HTERT RPE-1 (cell line): ENCODE results near the gene DDX46.
"Not testable (repeated sequence)": the region's sequence is repeated elsewhere in the genome, so short reads cannot be mapped to it uniquely, and the experiment has no call there.

ENCODE experiments used
- in situ Hi-C: fragments of 300-500 bp; cut with MboI; formaldehyde crosslinking; loops from 4 replicates; pipeline ENCODE4 v1.14.3; 2020; ENCODE audit warnings: low sequenced_read_pairs

DDX46 gene

DNA sequence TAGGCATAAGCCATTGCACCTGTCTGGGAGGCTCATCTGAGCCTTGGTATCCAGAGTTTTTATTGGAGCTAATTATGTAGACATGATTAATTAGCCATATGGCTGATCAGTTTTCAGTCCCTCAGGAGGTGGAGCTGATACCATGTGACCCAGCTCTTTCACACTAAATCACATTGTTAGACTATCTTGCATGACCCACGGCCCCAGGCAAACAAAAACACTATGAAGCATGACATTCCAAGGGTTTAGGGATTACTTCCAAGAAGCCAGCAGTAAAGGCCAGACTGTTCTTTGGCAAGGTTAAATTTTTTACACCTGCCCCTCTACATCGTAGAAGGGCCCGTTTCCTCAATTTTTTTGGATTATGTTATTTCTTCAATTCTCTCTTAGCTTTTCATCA, 82.2 kb downstream of the DDX46 start:
- in situ Hi-C loops: no loop called here

DNA sequence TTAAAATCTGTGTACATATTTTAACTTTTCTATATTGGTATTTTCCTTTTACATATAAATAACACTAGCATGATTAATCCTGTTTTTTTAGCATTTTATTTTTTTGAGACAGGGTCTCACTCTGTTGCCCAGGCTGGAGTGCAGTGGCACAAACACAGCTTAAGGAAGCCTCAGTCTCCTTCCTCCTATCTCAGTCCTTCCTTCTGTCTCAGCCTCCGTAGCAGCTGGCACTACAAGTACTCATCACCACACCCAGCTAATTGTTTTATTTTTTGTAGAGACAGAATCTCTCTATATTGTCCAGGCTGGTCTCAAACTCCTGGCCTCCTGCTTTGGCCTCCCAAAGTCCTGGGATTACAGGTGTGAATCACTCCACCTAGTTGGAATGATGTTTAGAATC, 85.7 kb downstream of the DDX46 start:
- in situ Hi-C loops: no loop called here

DNA sequence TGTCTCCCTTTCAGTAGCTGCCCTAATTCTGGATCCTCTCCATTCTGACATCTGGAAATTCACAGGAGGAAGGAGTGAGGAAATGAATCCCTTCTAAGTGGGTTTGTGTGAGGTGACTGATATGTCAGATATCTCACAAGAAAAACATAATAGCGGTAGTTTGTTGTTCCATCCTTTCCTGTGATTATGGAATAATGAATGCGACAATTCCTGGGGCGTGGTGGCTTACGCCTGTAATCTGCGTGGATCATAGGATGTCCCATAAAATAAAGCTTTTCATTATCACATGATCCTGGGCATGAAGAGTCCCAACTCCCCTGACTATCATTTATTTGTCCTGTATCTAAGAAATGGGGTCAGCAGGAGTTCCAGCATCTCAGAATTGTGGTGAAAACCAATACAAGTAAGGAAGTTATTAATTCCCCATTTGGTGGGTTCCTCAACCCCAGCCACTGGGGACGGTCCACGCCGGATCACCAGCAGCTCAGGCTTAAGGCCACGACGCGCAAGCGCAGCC, 86.8 kb downstream of the DDX46 start:
- in situ Hi-C loops: no loop called here

DNA sequence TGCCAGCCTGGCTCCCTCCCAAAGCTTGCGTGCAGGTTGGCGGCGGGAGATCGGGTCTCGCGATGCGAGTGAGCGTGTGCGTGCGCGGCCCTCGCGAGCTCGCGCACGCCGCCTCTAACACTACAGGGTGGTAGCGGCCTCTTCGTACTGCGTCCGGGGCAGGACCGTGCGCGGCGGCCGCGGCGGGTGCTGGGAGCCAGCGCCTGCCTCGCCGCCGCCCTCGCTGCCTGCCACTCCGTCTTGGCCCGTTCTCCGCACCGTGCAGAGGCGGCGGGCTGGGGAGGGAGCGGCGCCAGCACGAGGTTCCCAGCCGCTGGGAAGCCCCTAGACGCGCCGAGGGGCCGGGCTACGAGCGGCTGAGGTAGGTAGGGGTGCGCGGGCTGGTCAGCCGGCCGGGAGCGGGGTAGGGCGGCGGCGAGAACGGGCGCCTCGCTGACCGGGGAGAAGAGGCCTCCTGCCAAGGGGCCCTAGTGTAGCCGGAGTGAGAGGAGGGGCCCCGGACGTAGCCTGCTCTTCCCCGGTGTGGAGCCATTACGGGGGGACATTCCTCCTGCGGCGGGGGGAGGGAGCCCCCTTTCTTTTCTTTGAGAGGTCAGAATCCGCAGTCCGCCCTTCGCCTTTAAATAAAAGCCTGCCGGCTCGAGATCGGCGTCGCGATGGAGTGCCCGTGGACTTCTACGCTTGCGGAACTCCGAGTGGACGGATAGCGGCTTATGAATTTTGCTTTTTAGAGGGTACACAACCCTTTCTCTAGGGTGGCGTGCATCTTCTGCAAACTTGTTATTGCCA, 87.5 kb downstream of the DDX46 start, which contains the start of gene C5orf24:
Gene C5orf24 (plus strand): TSS at position 117 of the 789 bp plus-strand sequence. CDS start 8,933 bp downstream, outside the sequence.
- in situ Hi-C loops: no loop called here

DNA sequence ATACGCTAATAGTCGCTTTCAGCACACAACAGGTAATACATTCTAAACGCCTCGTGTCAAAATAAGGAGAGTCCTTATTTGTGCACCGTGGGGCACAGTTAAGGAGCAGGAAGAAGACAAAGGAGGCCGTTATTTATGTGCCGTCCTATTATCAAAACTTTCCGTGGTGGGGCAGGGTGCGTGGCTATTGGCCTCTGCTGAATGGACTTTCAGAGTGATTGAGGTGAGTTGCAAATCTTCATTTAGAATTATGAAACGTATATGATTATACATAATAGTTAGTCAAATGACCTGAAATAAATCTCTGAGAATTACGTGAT, 88.0 kb downstream of the DDX46 start:
- in situ Hi-C loops: no loop called here

DNA sequence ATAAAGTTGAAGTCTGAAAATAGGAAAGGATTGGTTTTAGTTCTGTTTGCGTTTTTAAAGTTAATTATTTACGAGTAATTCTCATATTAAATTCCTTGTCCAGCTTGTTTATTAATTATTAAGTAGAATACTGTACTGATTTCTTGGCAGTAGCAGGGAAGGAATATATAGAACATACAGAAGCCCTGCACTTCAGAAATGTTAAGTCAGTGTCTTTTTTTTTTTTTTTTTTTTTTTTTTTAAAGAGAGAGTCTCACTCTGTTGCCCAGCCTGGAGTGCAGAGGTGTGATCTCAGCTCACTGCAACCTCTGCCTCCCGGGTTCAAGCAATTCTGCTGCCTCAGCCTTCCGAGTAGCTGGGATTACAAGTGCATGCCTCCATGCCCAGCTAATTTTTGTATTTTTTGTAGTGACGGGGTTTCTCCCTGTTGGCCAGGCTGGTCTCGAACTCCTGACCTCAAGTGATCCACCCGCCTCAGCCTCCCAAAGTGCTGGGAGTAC, 90.9 kb downstream of the DDX46 start:
- in situ Hi-C loops: not testable (repeated sequence)

DNA sequence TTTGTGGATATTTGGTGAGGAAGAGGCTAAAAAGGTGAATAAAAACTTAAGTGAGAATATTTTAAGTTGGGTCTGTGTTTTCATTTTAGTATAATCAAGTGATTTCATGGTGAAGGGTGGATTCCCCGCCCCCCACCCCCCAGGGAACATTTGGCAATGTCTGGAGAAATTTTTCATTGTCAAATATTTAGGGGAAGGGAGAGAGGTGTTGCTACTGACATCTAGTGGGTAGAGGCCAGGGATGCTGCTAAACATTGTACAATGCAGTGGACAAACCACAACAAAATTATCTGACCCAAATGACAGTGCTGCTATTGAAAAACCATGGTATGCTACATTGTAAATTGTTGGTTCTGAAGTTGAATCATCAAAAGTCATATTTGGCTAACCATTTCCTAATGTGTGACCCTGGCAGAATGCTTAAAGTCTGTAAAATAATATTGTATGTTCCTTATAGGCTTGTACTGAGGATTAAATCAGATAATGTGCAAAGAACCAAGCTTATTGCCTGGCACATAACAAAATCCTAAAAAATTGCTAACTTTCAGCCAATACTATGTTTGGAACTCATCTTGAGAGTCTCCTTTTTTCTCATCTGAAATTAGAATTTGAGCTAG, 92.8 kb downstream of the DDX46 start:
- in situ Hi-C loops: no loop called here

DNA sequence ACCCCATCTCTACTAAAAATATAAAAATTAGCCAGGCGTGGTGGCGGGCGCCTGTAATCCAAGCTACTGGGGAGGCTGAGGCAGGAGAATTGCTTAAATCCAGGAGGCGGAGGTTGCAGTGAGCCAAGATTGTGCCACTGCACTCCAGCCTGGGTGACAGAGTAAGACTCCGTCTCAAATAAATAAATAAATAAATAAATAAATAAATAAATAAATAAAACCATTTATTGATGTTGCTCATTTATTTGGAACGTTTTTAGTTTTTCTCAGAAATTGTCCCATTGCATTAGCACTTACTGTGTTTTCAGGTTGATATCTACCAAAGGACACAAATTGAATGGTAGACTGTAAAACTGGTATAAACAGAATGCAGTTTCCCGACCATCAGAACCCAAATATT, 97.9 kb downstream of the DDX46 start:
- in situ Hi-C loops: not testable (repeated sequence)

DNA sequence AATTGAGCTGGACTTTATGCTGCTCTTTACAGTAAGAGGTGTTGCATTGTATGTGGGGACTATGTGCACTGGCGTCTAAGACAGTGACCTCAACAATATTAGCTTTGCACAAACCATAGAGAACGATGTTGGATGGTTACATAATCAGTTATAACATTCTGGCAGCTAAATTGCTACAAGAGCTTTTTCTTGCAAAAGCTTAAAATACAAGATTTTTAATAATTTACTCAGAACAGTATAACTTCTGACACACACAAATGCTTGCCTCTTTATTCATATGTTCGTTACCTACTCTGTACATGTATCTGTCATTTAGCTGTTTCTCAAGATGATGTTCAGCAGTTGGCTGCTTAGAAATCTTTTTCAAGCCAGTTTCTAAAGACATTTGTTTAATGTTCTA, 98.8 kb downstream of the DDX46 start:
- in situ Hi-C loops: no loop called here

DNA sequence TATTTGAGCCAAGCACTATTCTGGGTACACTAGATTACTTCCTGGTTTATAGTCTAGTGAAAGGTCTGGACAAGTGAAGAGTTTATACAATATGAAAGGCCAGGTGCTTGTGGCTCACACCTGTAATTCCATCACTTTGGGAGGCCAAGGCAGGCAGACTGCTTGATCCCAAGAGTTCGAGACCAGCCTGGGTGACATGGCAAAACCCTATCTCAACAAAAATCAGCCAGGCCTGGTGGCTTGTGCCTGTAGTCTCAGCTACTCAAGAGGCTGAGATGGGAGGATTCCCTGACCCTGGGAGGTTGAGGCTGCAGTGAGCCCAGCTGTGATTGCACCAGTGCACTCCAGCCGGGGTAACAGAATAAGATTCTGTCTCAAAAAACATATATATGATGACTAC, 106.1 kb downstream of the DDX46 start:
- in situ Hi-C loops: no loop called here

DNA sequence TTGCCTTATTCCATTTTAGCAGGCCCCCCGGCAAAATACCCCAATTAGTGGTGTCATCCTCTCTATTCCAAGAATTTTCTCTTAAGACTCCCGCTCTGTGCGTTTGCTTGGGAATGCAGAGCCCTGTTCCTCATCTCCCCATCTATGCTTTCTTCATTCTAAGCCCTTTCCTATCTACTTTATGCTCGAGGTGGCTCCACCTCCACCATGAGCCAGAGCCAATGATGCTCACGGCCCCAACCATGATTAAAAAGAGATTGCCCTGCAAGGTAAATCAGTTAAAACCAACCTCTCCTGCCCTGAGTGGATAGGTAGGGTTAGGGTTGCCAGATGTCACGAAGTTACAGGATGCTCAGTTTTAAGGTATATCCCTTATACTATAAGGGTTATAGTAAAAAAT, 114.9 kb downstream of the DDX46 start:
- in situ Hi-C loops: no loop called here

DNA sequence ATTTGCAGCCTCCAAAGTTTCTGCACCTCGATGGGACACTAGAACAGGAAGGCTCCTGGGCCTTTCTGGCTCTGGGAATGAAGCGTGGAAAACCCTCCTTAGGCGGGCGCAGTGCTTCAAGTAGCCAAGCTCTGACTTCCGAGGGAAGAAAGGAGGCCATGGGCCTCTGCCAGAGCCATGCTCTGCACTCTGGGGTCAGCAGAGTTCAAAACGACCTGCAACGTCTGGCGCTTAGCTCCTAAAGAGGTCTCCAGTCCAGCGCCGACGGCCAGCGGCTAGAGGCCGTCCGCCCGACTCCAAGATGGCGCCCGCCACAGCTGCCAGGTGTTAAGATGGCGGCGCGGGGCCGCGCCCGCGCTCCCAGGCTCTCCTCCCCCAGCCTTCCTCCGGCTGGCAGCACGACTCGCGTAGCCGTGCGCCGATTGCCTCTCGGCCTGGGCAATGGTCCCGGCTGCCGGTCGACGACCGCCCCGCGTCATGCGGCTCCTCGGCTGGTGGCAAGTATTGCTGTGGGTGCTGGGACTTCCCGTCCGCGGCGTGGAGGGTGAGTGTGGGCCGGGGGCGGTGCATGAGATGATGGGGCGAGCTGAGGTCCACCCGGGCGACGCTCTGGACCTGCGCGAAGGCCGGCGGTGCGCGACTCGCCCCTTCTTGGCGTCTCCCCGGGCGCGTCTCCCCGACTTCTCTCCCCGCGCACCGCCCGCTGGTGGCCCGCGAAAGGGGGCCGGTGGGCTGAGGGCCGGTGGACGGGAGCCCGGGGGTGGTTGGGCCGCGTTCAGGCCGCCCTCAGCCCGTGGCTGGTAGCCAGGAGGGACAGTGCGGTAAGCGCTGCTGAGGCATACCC, 115.6 kb downstream of the DDX46 start, which contains the start of gene TXNDC15:
Gene TXNDC15 (plus strand): TSS at position 385 of the 844 bp plus-strand sequence. CDS start 57 bp downstream, at position 442.
- in situ Hi-C loops: no loop called here

DNA sequence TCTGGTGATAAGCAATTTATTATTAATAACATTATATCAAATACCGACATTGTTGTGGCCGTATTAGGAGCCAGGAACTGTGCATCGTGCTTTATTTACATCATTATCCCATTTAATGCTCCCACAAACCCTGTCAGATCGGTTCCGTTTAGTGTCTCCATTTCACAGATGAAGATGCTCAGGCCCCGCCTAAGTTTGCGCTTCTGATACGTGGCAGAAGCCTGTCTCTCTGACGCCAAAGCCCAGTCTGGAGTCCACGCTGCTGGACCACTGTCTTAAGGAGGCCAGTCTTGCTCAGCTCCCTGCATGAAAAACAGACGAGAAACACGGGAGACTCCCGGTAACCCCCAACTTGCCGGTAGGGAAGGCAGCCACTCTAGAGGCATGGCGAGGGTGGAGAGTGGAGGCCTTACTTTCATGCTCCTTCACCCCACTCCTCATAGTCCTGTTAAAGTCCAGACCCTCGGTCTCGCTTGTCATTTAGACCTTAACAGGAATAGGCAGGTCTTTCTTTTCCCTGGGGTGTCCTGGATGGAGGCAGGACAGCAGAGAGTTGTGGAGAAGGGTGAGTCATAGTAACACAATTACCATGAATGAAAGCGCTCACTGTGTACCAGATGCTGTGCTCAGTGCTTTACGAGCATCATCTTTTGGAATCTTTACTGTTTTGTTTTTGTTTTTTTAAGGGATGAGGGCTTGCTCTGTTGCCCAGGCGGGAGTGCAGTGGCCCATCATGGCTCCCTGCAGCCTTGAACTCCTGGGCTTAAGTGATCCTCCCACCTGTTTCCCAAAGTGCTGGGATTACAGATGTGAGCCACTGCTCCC, 116.5 kb downstream of the DDX46 start:
- in situ Hi-C loops: no loop called here

DNA sequence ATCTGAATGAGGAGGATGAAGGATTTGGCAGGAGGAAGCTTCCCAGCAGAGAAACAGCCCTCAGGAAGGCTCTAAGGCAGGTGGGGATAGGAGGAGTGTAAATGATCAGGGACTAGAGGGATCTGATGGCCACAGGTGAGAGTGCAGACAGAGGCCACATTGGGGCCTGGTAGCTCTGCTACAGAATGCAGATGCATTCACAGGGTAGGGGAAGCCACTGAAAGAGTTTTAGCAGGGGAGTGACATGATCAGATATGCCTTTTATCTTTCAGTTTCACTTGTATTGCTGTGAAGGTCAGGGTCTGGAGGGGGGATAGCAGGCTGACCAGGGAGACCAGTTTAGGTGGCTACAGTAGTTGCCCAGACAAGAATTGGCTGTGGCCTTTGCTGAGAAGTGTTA, 118.6 kb downstream of the DDX46 start:
- in situ Hi-C loops: no loop called here

DNA sequence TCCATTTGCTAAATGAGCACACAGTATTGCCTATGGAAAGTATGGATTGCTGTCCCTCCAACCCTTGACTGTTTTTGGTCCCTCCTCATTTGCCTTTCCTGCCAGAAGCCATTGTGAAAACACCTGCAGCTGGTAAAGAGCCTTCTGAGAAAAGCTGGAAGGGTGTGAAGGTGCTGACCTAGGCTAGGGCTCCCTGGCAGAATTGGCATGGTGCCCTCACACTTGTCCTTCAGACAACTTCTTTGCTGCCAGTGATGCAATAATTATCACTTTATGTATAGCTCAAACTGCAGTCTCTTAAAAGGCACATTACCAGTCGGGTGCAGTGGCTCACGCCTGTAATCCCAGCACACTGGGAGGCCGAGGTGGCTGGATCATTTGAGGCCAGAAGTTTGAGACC, 119.8 kb downstream of the DDX46 start:
- in situ Hi-C loops: no loop called here

DNA sequence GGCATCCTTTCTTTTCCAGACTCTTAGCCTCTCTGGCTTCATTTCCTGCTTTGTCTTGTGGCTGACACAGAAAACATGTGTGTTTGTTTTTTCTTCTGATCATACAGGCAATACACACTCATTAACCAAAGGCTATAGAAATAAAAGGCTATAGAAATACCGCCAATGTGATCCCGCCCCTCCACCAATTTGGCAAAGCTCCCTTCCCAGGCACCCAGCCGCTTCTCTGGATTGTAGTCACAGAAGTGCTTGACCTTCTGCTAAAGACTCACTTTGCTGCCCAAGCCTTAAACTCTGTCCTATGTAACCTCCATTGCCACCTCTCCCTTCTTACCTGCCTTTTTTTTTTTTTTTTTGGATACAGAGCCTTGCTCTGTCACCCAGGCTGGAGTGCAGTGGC, 120.9 kb downstream of the DDX46 start:
- in situ Hi-C loops: no loop called here
